Stimulated activated naive CD4-positive, alpha-beta T cell (primary cell): Measurements from ENCODE around the gene DNER.

Source experiments
- DNase-seq, 6 experiments: peaks; one replicate each; lab custom pipeline; 2025; lab: John Stamatoyannopoulos, UW

The DNER gene

DNA sequence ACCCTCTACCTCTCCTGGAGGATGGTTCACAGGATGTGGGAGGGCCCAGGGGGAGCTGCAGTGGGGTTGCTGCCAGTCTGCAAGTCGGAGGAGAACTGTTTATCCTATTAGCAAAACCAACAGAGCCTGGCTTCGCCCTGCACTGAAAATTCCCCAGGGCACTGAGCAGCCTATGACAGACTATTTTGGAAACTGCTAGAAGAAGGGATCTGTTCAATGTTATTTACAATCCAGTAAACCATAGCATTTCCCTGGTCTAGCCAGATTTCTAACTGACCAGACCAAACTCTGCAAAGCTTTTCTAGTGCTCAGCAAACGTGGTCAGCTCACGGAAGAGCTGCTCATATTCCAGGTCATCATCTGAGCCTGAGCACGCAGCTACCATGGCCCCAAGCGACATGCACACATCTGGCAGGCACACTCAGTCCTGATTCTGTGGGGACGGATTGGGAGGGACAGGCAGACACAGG is 378.4 kb downstream of the DNER start:
- DNase-seq = no peak

GRCh38 chr2:229335330-229335729 is 379.0 kb downstream of the DNER start:
- DNase-seq = no peak

DNA sequence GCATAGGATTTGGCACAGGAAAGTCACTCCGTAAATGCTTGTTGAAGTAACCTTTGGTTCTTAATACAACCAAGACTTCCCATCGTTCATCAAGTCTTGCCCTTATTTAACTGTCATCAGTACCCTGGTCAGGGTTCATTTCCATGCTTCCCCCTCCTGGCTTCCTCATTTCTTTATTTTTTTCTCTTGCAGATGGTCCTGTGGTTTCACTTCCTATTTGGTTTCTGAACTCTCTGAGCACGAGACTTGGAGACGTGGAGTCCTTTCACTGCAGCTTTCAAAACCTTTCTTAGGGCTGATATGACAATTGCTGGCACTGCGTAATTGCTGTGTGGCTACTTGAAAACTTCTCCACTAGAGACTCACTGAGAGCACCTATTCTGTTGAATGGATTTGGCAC is 383.4 kb downstream of the DNER start:
- no peak for DNase-seq

GRCh38 chr2:229319558-229319957 is 394.8 kb downstream of the DNER start:
- DNase-seq = no peak

DNA sequence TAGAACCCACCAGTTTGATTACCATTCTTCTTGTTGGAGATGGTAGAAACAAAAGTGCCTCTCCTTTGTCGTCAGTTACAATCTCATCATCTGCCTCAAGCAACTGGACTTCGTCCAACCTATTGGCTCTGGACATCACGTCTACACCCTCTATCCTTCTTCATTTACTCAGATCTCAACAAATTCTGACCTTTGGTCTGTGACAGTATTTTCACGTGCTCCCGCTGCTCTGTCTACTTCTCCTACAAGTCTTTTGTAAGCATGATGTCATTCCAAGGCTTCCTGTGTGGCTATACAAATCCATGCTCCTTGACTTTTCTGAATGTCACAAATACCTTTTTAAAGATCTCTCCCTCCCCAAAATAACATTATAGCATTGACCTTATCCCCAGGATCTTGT is 400.2 kb downstream of the DNER start:
- DNase-seq = no peak

- DNase-seq = no peak
Observed at GRCh38 chr2:229313591-229313990, 400.8 kb downstream of the DNER start.
